Lower lobe of right lung (tissue), 2 donors: ENCODE results near the gene RBPMS2. TPM values are rescaled to one million over a fixed set of nuclear protein-coding genes. Genes with fewer than 3 reads are reported as not detected.
"Not testable (repeated sequence)": the region's sequence is repeated elsewhere in the genome, so short reads cannot be mapped to it uniquely, and the experiment has no call there.

Experiments used
- ATAC-seq, 2 donors: fragments of 200-7000 bp; cut with Tn5 transposase; one replicate each; pipeline ENCODE4 v1.9.1; 2020 to 2022; ENCODE audit warnings: mild to moderate bottlenecking in 2 of 2, moderate library complexity in 2 of 2
- DNase-seq: peaks from one replicate; pipeline ENCODE4 v3.0.0-alpha.2; 2020
- H3K27ac ChIP-seq: fragments of 200-600 bp; one replicate; pipeline ENCODE4 v1.8.0; 2022
- H3K27me3 ChIP-seq: fragments of 200-600 bp; one replicate; pipeline ENCODE4 v1.8.0; 2022; ENCODE audit warnings: low read depth
- H3K36me3 ChIP-seq: fragments of 200-600 bp; one replicate; pipeline ENCODE4 v1.8.0; 2022; ENCODE audit warnings: mild to moderate bottlenecking
- H3K4me1 ChIP-seq: fragments of 200-600 bp; one replicate; pipeline ENCODE4 v1.8.0; 2022
- H3K4me3 ChIP-seq: fragments of 200-600 bp; one replicate; pipeline ENCODE4 v1.8.0; 2022; ENCODE audit warnings: mild to moderate bottlenecking
- H3K9me3 ChIP-seq: fragments of 200-600 bp; one replicate; pipeline ENCODE4 v1.8.0; 2022
- CTCF ChIP-seq: fragments of 200-600 bp; IDR thresholded peaks from one replicate; pipeline ENCODE4 v1.8.0; 2022; ENCODE audit warnings: antibody characterized with exemption, mild to moderate bottlenecking
- intact Hi-C: fragments of 100-400 bp; cut with DNase I; formaldehyde crosslinking; loops from one replicate; pipeline ENCODE4 v1.11.0; 2022
- total RNA-seq: library from RNA; stranded (reverse); fragmentation: NEBNext Ultra II Directional; extraction: Animal tissue kit (Norgen Biotek cat#: 25700); gene quantifications from one replicate; pipeline ENCODE4 v1.2.1, GENCODE V29; 2021
- donor health status: DM: no; HTN: yes; CAD: no; lungs with severe emphysema.

Gene RBPMS2
- total RNA-seq, 1 donor from 2014 or later: 4.0 TPM

GRCh38 chr15:64807051-64807749 is 31.8 kb upstream of the RBPMS2 start:
- H3K27me3 ChIP-seq: no peaks in the 10 kb centered on the region
- no peaks in the 10 kb centered on the region for H3K9me3 ChIP-seq
- H3K4me1 ChIP-seq: no peaks in the 10 kb centered on the region
- DNase-seq (no peak), ATAC-seq (no peak)
- H3K36me3 ChIP-seq: no peaks in the 10 kb centered on the region
- H3K27ac ChIP-seq: no peak overlapping the region
- TF ChIP-seq CTCF: no peak
- H3K4me3 ChIP-seq: no peak overlapping the region
- intact Hi-C loops: loop anchor here (10.0 kb wide), 1 partner anchor 52 kb away; no protein-coding TSS in a partner anchor

- H3K36me3 ChIP-seq: no peaks in the 10 kb centered on the region
- H3K27ac ChIP-seq: no peak overlapping the region
- H3K9me3 ChIP-seq: no peaks in the 10 kb centered on the region
- H3K4me1 ChIP-seq: no peaks in the 10 kb centered on the region
- ATAC-seq: no peak
- no peaks in the 10 kb centered on the region for H3K27me3 ChIP-seq
- intact Hi-C loops: loop anchor here (10.0 kb wide), 1 partner anchor 52 kb away; no protein-coding TSS in a partner anchor
- no peak for TF ChIP-seq CTCF
- no peak overlapping the region for H3K4me3 ChIP-seq
- no peak for DNase-seq
Observed at GRCh38 chr15:64806509-64806908, 31.1 kb upstream of the RBPMS2 start.

- TF ChIP-seq CTCF: no peak
- intact Hi-C loops: loop anchor here (10.0 kb wide), 1 partner anchor 50 kb away; no protein-coding TSS in a partner anchor
- Histone ChIP-seq H3K4me3 (no peak overlapping the region), H3K4me1 (no peaks in the 10 kb centered on the region), H3K27ac (no peak overlapping the region), H3K27me3 (no peaks in the 10 kb centered on the region), H3K36me3 (no peaks in the 10 kb centered on the region), H3K9me3 (no peaks in the 10 kb centered on the region)
- DNase-seq (no peak), ATAC-seq (no peak)
Observed at GRCh38 chr15:64804619-64805018, 29.2 kb upstream of the RBPMS2 start.

GRCh38 chr15:64803526-64803925 is 28.1 kb upstream of the RBPMS2 start:
- intact Hi-C loops: loop anchor here (10.0 kb wide), 1 partner anchor 49 kb away; no protein-coding TSS in a partner anchor
- no peaks in the 10 kb centered on the region for H3K36me3 ChIP-seq
- H3K4me1 ChIP-seq: no peaks in the 10 kb centered on the region
- no peak for DNase-seq
- no peak overlapping the region for H3K27ac ChIP-seq
- no peak overlapping the region for H3K4me3 ChIP-seq
- H3K9me3 ChIP-seq: no peaks in the 10 kb centered on the region
- TF ChIP-seq CTCF: no peak
- ATAC-seq: no peak
- no peaks in the 10 kb centered on the region for H3K27me3 ChIP-seq

- no peaks in the 10 kb centered on the region for H3K9me3 ChIP-seq
- DNase-seq (no peak), ATAC-seq (no peak)
- no peaks in the 10 kb centered on the region for H3K27me3 ChIP-seq
- intact Hi-C loops: loop anchor here (10.0 kb wide), 1 partner anchor 46 kb away; no protein-coding TSS in a partner anchor
- no peaks in the 10 kb centered on the region for H3K4me1 ChIP-seq
- no peak for TF ChIP-seq CTCF
- H3K4me3 ChIP-seq: no peak overlapping the region
- H3K27ac ChIP-seq: no peak overlapping the region
- H3K36me3 ChIP-seq: no peaks in the 10 kb centered on the region
Observed at GRCh38 chr15:64800476-64800875, 25.1 kb upstream of the RBPMS2 start.

- DNase-seq, H3K4me3 ChIP-seq, H3K27ac ChIP-seq, H3K27me3 ChIP-seq, H3K9me3 ChIP-seq, H3K36me3 ChIP-seq, H3K4me1 ChIP-seq, intact Hi-C loops, ATAC-seq: not testable (repeated sequence)
Observed at GRCh38 chr15:64798905-64799304, 23.5 kb upstream of the RBPMS2 start.

- H3K9me3 ChIP-seq, DNase-seq, ATAC-seq, H3K4me3 ChIP-seq, intact Hi-C loops, H3K27me3 ChIP-seq, H3K27ac ChIP-seq, H3K36me3 ChIP-seq, H3K4me1 ChIP-seq: not testable (repeated sequence)
Observed at GRCh38 chr15:64795921-64796320, 20.5 kb upstream of the RBPMS2 start.

- H3K4me1 ChIP-seq, H3K36me3 ChIP-seq, H3K9me3 ChIP-seq, H3K4me3 ChIP-seq, H3K27ac ChIP-seq, intact Hi-C loops, H3K27me3 ChIP-seq, DNase-seq, ATAC-seq: not testable (repeated sequence)
Observed at GRCh38 chr15:64795299-64795698, 19.9 kb upstream of the RBPMS2 start.
